Gastroesophageal sphincter (tissue), 3 donors: Measurements from ENCODE around the gene UGT2B17.
"Not testable (repeated sequence)": the region's sequence is repeated elsewhere in the genome, so short reads cannot be mapped to it uniquely, and the experiment has no call there.

Experiments
- CTCF ChIP-seq, 4 experiments: fragments of 200-600 bp in 2 of 4; fragments of 450-650 bp in 2 of 4; sonication (generic) in 1 of 4; IDR thresholded peaks; one replicate each; pipeline ENCODE4 v1.5.1; 2017 to 2019; ENCODE audit warnings: antibody characterized with exemption in 4 of 4, mild to moderate bottlenecking in 2 of 4, moderate library complexity in 2 of 4
- EP300 ChIP-seq: sonication (generic); formaldehyde crosslinking; IDR thresholded peaks from one replicate; pipeline ENCODE4 v1.6.1; 2017; ENCODE audit warnings: antibody characterized with exemption, mild to moderate bottlenecking
- POLR2A ChIP-seq, 2 donors: fragments of 450-650 bp; IDR thresholded peaks; one replicate each; pipeline ENCODE4 v1.6.1; 2017; ENCODE audit warnings: antibody characterized with exemption in 2 of 2, mild to moderate bottlenecking in 2 of 2, moderate library complexity in 1 of 2
- POLR2AphosphoS5 ChIP-seq: sonication (generic); formaldehyde crosslinking; IDR thresholded peaks from one replicate; pipeline ENCODE4 v1.6.1; 2017; ENCODE audit warnings: antibody characterized with exemption

GRCh38 chr4:68503462-68503861, 72.7 kb downstream of the UGT2B17 start:
- TF ChIP-seq POLR2A (IDR thresholded peaks at IDR 0.05); CTCF (IDR thresholded peaks at IDR 0.05); POLR2AphosphoS5; EP300: not testable (repeated sequence)
